A549 (cell line): ENCODE measurements around the gene PDLIM7. TPM values are rescaled to one million over a fixed set of nuclear protein-coding genes. Genes with fewer than 3 reads are reported as not detected.

Experiments
- ATAC-seq, 2 experiments: fragments of 200-7000 bp in 1 of 2; fragments of >200 bp in 1 of 2; cut with Nextera tagmentation in 1 of 2; cut with Tn5 transposase in 1 of 2; 3 replicates each; pipeline versions ENCODE4 v1.8.0 to v1.9.1; 2018 to 2020; ENCODE audit warnings: mild to moderate bottlenecking in 1 of 2, moderate library complexity in 1 of 2
- CTCF ChIA-PET: fragments of 300-600 bp; sonication (Branson Sonifier 250); formaldehyde crosslinking; extraction: SDS; loops from one replicate; lab custom pipeline; 2021; ENCODE audit warnings: antibody characterized with exemption, inconsistent platforms; lab: Yijun Ruan, JAX
- POLR2A ChIA-PET: fragments of 350-600 bp; formaldehyde crosslinking; extraction: SDS; loops from one replicate; lab custom pipeline; 2021; ENCODE audit warnings: antibody characterized with exemption, inconsistent platforms; lab: Yijun Ruan, JAX
- DNase-seq, 2 experiments: peaks; one replicate each; pipeline versions ENCODE4 v3.0.0 to v3.0.0-alpha.2; 2011 to 2016; ENCODE audit warnings: low read depth in 1 of 2, low spot score in 1 of 2
- FAIRE-seq: peaks from 2 replicates; lab custom pipeline; 2011; peaks lifted over from hg19 to GRCh38; lab: Jason Lieb, UNC
- H3K27ac ChIP-seq, 2 experiments: fragments of >200 bp; sonication (Bioruptor Twin); formaldehyde crosslinking; 3 replicates each; pipeline ENCODE4 v1.5.1; 2016 to 2017
- H3K4me1 ChIP-seq: fragments of >200 bp; sonication (Bioruptor Twin); formaldehyde crosslinking; 3 replicates; pipeline ENCODE4 v1.6.1; 2016
- H3K4me2 ChIP-seq: fragments of >200 bp; sonication (Bioruptor Twin); formaldehyde crosslinking; 3 replicates; pipeline ENCODE4 v1.6.1; 2016
- H3K4me3 ChIP-seq: fragments of >200 bp; sonication (Bioruptor Twin); formaldehyde crosslinking; 3 replicates; pipeline ENCODE4 v1.5.1; 2016
- H3K9me3 ChIP-seq: fragments of >200 bp; sonication (Bioruptor Twin); formaldehyde crosslinking; 3 replicates; pipeline ENCODE4 v1.6.1; 2016
- ATOH8 ChIP-seq: fragments of 250-450 bp; sonication (Bioruptor Pico); IDR thresholded peaks from 2 replicates; pipeline ENCODE4 v1.5.0; 2020; ENCODE audit warnings: low read depth, mild to moderate bottlenecking, moderate library complexity
- BCL3 ChIP-seq: fragments of >200 bp; sonication (Bioruptor Twin); formaldehyde crosslinking; IDR thresholded peaks from 3 replicates; pipeline ENCODE4 v1.6.1; 2016
- BHLHE40 ChIP-seq: IDR thresholded peaks from 2 replicates; pipeline ENCODE4 v1.6.1; 2012; ENCODE audit warnings: low read depth, low read length, inconsistent platforms
- E2F6 ChIP-seq: IDR thresholded peaks from 2 replicates; pipeline ENCODE4 v1.6.1; 2012; ENCODE audit warnings: low read depth, borderline replicate concordance
- ELK1 ChIP-seq: fragments of 150-350 bp; IDR thresholded peaks from 2 replicates; pipeline ENCODE4 v1.6.1; 2014; ENCODE audit warnings: low read depth, mild to moderate bottlenecking, low read length
- ESRRA ChIP-seq: fragments of 150-350 bp; IDR thresholded peaks from 2 replicates; pipeline ENCODE4 v1.6.1; 2014; ENCODE audit warnings: mild to moderate bottlenecking, low read length, borderline replicate concordance
- FOSB ChIP-seq: fragments of 250-450 bp; sonication (Bioruptor Pico); IDR thresholded peaks from 2 replicates; pipeline ENCODE4 v1.5.0; 2020; ENCODE audit warnings: mild to moderate bottlenecking, moderate library complexity
- FOXS1 ChIP-seq: fragments of 250-450 bp; sonication (Bioruptor Pico); IDR thresholded peaks from 2 replicates; pipeline ENCODE4 v1.5.0; 2020; ENCODE audit warnings: mild to moderate bottlenecking, moderate library complexity
- HES2 ChIP-seq: fragments of >200 bp; sonication (Bioruptor Twin); formaldehyde crosslinking; IDR thresholded peaks from 2 replicates; pipeline ENCODE4 v1.6.1; 2016
- KDM1A ChIP-seq: fragments of 200-600 bp; sonication (generic); IDR thresholded peaks from 2 replicates; pipeline ENCODE4 v1.6.1; 2016; ENCODE audit warnings: low read depth, mild to moderate bottlenecking
- MAX ChIP-seq: IDR thresholded peaks from 2 replicates; pipeline ENCODE4 v1.6.1; 2012
- PBX3 ChIP-seq: IDR thresholded peaks from 2 replicates; pipeline ENCODE4 v1.6.1; 2012
- RAD21 ChIP-seq, 2 experiments: fragments of >200 bp in 1 of 2; sonication (Bioruptor Twin) in 1 of 2; formaldehyde crosslinking in 1 of 2; IDR thresholded peaks in 1 of 2; conservative IDR thresholded peaks in 1 of 2; 2 replicates in 1 of 2; 3 replicates in 1 of 2; pipeline ENCODE4 v1.6.1; 2012 to 2018; ENCODE audit warnings: inconsistent platforms in 1 of 2
- RARB ChIP-seq: fragments of 250-450 bp; sonication (Bioruptor Pico); IDR thresholded peaks from 2 replicates; pipeline ENCODE4 v1.8.0; 2021; ENCODE audit warnings: mild to moderate bottlenecking, moderate library complexity
- REST ChIP-seq: fragments of 200-600 bp; sonication (generic); IDR thresholded peaks from 2 replicates; pipeline ENCODE4 v1.6.1; 2016; ENCODE audit warnings: antibody characterized with exemption, mild to moderate bottlenecking, moderate library complexity
- RFX5 ChIP-seq: fragments of 450-650 bp; IDR thresholded peaks from 2 replicates; pipeline ENCODE4 v1.7.1; 2014; ENCODE audit warnings: antibody characterized with exemption, mild to moderate bottlenecking, moderate library complexity
- RNF2 ChIP-seq: fragments of 200-600 bp; sonication (generic); IDR thresholded peaks from 2 replicates; pipeline ENCODE4 v1.6.1; 2016; ENCODE audit warnings: low read depth, mild to moderate bottlenecking, antibody characterized with exemption, moderate library complexity, borderline replicate concordance
- SREBF2 ChIP-seq: fragments of 450-650 bp; IDR thresholded peaks from 2 replicates; pipeline ENCODE4 v1.6.1; 2014; ENCODE audit warnings: mild to moderate bottlenecking, moderate library complexity
- TP53 ChIP-seq: fragments of 250-450 bp; sonication (Bioruptor Pico); IDR thresholded peaks from 2 replicates; pipeline ENCODE4 v1.5.0; 2021; ENCODE audit warnings: mild to moderate bottlenecking, moderate library complexity
- ZFP36 ChIP-seq: fragments of 450-650 bp; IDR thresholded peaks from 2 replicates; pipeline ENCODE4 v1.6.1; 2014; ENCODE audit warnings: borderline replicate concordance; ENCODE audit not compliant: partially characterized antibody
- ZSCAN20 ChIP-seq: fragments of 250-450 bp; sonication (Bioruptor Pico); IDR thresholded peaks from 2 replicates; pipeline ENCODE4 v1.8.0; 2022; ENCODE audit warnings: mild to moderate bottlenecking, moderate library complexity
- WGBS: methylation state at CpG from one replicate; pipeline ENCODE4 v1.1.6; 2017; ENCODE audit errors: missing lambda C conversion rate; 5-methylcytosine and 5-hydroxymethylcytosine counted together
- polyA plus RNA-seq, 4 experiments: library from polyadenylated mRNA; depleted of rRNA in 3 of 4; stranded (reverse); fragments of >200 nt; fragmentation: RNase III in 1 of 4; extraction: RNeasy Plus Mini Kit Qiagen cat#74134 plus additional on column Dnase treatment in 1 of 4; gene quantifications; 2 replicates in 3 of 4; 3 replicates in 1 of 4; pipeline ENCODE4 v1.2.3, GENCODE V29; 2011 to 2017

Gene PDLIM7
- polyA plus RNA-seq, 2 of the 4 experiments (the other 2 are of a cell fraction) = 30.7 to 124 TPM

GRCh38 chr5:177458912-177459350 lies 38.5 kb downstream of the PDLIM7 start:
- POLR2A ChIA-PET = no interaction called here
- TF ChIP-seq BHLHE40 = no peak
- no peak for TF ChIP-seq ZSCAN20 (CRISPR knock-in tag)
- no peak for TF ChIP-seq RAD21 (conservative IDR thresholded peaks at IDR 0.05 in 1 of 2, IDR thresholded peaks at IDR 0.05 in 1 of 2)
- TF ChIP-seq RARB = no peak
- no peak for TF ChIP-seq MAX
- TF ChIP-seq ZFP36 = no peak
- no peak for TF ChIP-seq E2F6
- TF ChIP-seq KDM1A = no peak
- no peak for TF ChIP-seq FOXS1 (CRISPR knock-in tag)
- ATAC-seq (no peak), FAIRE-seq (no peak), DNase-seq (peak in 1 of 2 experiments; percentile 64)
- no peak overlapping the region for H3K4me3 ChIP-seq
- WGBS = 85% methylated on average over 9 of the region's 14 CpGs
- H3K4me1 ChIP-seq = peaks cover 8% of the 10 kb centered on the region
- CTCF ChIA-PET = interaction anchor here (1.2 to 25.5 kb wide), 6 partner anchors 11 to 344 kb away, joined by 3 to 871 read pairs (median 287); partner anchors contain the start of genes DBN1, F12, GRK6 and PDLIM7
- no peaks in the 10 kb centered on the region for H3K9me3 ChIP-seq
- no peak overlapping the region for H3K4me2 ChIP-seq
- H3K27ac ChIP-seq = no peak overlapping the region

- POLR2A ChIA-PET = interaction anchor here (0.6 to 1.0 kb wide), 2 partner anchors 32 to 39 kb away, joined by 3 read pairs; partner anchors contain the start of genes GRK6 and PDLIM7
- FAIRE-seq = no peak
- H3K4me1 ChIP-seq = peaks cover 10% of the 10 kb centered on the region
- TF ChIP-seq REST = no peak
- no peak for TF ChIP-seq RNF2
- no peak for TF ChIP-seq FOSB
- no peak for TF ChIP-seq MAX
- TF ChIP-seq RFX5 = no peak
- no peak for TF ChIP-seq TP53 (CRISPR knock-in tag)
- TF ChIP-seq ESRRA = no peak
- no peak for TF ChIP-seq BCL3
- TF ChIP-seq E2F6 = no peak
- no peak for TF ChIP-seq PBX3
- no peak for TF ChIP-seq ATOH8 (CRISPR knock-in tag)
- no peak for TF ChIP-seq SREBF2
- TF ChIP-seq ELK1 = no peak
- TF ChIP-seq HES2 = no peak
Measured at GRCh38 chr5:177457852-177458681, 39.3 kb downstream of the PDLIM7 start.

More at GRCh38 chr5:177457852-177458681, 39.3 kb downstream of the PDLIM7 start:
- CTCF ChIA-PET = interaction anchor here (1.2 to 25.5 kb wide), 11 partner anchors 10 to 344 kb away, joined by 3 to 871 read pairs (median 13); partner anchors contain the start of genes DBN1, F12, GRK6 and PDLIM7
- no peak overlapping the region for H3K4me2 ChIP-seq
- no peaks in the 10 kb centered on the region for H3K9me3 ChIP-seq
- no peak overlapping the region for H3K4me3 ChIP-seq
- 79% methylated on average over 7 of the region's 20 CpGs for WGBS
- no peak for DNase-seq
- no peak for ATAC-seq
- no peak overlapping the region for H3K27ac ChIP-seq
